Medulla oblongata (tissue), 1 donor: ENCODE measurements around the gene NLK.
"Not testable (repeated sequence)": the region's sequence is repeated elsewhere in the genome, so short reads cannot be mapped to it uniquely, and the experiment has no call there.

Experiments
- DNase-seq: peaks from one replicate; pipeline ENCODE4 v3.0.0-alpha.2; 2015; ENCODE audit errors: extremely low spot score

The NLK gene

GRCh38 chr17:28042657-28042720, at the start of gene NLK:
Gene NLK, plus strand, starts transcription at chr17:28042677. Its CDS starts 197 bp downstream, at chr17:28042874.
- no peak for DNase-seq

DNA sequence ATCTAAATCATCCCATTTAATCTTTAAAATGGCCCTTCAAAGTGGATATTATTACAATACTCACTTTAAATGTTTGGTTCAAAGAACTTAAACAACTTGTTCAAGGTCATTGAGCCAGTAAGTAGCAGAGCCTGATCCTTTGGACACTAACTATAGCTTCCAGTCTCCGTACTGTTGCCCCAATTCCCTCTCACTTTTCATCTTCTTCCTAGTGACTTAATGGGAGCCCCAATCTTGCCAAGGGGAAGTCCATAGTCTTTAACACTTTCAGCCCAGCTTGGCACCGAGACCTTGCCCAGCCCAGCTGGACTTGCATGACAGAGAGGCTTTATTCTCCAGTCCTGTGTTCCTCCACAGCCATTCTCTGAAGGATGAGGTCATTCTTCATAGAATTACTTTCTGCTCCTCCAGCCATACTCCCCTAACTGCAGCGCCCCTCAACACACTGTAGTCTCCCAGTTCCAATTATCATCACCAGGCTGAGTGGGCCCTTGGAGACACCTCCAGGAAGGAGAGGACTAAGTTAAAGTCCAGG, 49.2 kb upstream of the NLK start:
- peak; percentile 83 for DNase-seq

- DNase-seq = peak; percentile 60
Observed at GRCh38 chr17:27993723-27994310, 48.7 kb upstream of the NLK start.

DNA sequence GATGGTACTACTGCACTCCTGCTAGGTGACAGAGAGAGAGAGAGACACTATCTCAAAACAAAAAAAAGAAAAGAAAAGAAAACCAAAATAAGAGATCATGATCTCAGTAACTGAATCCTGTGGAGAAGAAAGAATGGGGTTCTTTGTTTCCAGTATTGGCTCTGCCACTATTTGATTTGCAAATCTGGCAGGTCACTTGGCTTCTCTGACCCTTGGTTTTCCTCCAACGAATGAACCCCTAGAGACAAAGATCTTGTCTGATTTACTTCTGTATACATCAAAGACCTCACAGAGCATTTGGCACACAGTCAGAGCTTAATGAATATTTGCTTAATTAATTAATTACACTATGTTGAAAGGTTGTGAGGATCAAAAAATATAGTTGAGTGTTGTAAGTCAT, 47.9 kb upstream of the NLK start:
- DNase-seq = peak; percentile 78

GRCh38 chr17:27995554-27995953, 46.9 kb upstream of the NLK start:
- no peak for DNase-seq

DNA sequence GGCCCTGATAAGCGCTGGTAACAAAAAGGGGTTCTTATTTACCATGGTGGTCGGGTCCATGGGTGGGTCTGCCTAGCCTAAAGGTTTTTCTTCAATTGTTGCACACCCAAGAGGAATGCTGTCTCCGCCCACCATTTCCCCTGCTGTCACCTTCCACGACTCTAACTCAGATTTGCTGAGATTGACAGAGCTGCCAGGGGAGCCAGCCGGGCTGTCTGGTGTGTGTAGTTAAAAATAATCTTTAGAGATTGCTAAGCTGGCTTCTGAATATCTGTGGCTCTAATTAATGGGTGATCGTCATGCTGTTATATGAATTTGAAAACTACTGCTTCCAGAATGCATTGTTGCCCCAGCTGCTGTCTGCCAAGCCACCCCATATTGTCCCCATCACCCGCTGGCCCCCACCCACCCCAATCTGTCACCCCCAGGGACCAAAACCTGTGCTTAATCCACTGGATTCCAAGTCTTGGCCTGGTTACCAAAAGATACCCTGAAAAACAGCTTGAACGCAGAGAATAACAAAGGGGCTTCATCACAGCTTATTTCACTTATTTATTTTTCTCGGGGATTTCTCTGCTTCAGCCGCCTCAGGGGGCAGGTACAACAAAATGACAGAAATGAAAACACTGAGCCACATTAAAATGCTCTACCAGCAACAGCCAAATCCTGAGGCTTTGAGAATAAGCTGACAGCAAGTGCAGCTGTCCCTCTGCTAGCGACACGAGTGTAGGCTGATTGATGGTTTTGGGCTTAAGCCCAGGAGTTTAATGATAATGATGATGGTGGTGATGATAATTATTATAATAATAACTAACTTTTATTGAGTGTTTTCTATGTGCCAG, 46.1 kb upstream of the NLK start:
- DNase-seq = no peak

DNA sequence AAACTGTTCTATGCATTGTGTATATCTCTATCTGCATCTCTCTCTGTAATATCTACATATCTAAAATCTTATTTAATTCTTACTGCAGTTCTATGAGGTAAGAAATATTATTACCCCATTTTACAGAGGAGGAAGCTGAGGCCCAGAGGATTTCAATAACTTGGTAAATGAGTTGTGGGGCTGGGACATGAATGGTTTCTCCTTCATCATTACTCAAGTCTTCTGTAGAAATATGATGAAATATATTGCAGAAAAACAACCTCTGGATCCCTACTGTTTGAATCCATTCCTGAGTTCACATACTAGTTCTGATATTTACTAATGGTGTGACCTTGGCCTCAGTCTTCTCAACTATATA, 45.5 kb upstream of the NLK start:
- DNase-seq = no peak

DNA sequence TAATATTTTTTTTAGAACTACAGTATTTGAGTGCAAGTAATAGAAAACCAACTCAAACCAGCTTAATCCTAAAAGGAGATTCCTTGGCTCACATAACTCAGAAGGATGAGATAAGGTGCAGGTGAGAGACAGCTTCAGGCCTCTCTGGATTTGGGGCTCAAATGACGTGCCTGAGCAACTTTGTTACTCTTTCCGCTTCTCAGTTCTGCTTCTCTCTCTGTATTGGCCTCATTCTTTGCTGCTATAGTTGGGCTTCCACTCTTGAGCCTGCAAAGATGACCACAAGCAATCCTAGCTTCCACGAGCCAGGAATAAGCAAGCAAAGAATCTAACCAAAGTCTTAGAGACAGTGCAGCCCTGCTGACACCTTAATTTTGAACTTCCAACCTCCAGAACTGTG, 45.0 kb upstream of the NLK start:
- DNase-seq = no peak

- no peak for DNase-seq
Observed at GRCh38 chr17:28001149-28001548, 41.3 kb upstream of the NLK start.

GRCh38 chr17:28004344-28004743, 38.1 kb upstream of the NLK start:
- no peak for DNase-seq

- DNase-seq = not testable (repeated sequence)
Observed at GRCh38 chr17:28007925-28008324, 34.6 kb upstream of the NLK start.

DNA sequence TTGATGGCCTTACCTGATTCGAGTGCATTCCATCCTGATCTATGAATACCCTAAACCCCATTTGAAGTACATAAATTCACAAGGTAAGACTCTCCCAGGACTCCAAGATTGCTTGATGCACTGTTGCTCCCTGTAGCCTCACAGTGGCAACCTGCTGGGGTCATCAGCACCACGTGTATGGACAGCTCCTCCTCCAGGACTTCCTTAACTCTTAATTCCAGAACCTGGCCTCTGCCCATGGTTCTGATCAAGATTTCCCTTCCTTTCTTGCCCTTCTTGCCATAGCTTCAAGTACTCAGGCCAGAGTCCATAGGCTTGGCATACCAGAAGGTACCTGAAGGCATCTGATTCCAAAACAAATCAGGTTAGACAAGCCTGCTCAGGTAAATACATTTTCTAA, 34.0 kb upstream of the NLK start:
- no peak for DNase-seq

GRCh38 chr17:28010406-28010805, 32.1 kb upstream of the NLK start:
- no peak for DNase-seq

DNA sequence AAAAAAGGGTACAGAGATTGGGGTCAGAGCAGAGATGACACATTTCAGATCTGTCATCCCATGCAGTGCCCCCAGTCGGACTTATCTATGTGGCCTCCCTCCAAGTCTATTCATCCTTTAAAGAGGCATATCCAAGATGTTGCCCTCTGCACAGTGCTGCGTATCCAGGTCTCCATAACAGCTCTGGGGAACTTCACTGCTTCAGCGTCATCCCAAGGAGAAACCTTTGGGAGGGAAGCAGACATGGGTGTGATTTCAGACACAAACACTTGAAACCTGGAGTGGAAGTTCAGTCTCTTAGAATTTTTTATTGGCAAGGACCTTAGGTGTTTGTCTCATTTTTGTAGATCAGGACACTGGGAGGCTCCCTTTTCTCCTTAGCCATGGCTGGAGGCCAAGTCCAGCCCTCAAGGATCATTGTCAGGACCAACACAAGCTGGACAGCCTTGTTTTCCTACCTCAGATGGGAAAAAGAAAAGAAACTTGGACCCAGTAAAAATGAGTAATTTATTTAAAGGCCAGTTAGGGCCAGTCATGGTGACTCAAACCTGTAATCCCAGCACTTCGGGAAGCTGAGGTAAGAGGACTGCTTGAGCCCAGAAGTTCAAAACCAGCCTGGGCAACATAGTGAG, 23.9 kb upstream of the NLK start:
- no peak for DNase-seq

GRCh38 chr17:28020515-28020914, 22.0 kb upstream of the NLK start:
- no peak for DNase-seq

DNA sequence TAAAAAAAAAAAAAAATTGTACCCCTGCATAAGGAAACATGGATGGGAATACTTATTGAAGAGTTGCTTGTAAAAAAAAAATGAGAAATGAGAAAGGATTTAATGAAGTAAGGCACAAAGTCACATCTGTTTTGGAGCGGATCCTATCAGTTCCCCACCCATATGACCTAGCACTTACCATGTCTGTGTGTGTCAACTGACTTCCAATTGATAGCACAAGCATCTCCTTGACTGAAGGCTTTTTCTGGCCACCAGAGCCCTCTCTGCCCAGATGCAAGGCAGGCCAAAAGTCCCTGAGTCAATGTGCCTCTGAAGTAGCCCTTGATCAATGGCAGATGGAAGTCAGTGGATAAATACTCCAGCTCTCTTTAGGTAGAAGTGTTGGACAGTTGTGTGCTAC, 13.4 kb upstream of the NLK start:
- DNase-seq = no peak

GRCh38 chr17:28030386-28030785, 12.1 kb upstream of the NLK start:
- DNase-seq = no peak

DNA sequence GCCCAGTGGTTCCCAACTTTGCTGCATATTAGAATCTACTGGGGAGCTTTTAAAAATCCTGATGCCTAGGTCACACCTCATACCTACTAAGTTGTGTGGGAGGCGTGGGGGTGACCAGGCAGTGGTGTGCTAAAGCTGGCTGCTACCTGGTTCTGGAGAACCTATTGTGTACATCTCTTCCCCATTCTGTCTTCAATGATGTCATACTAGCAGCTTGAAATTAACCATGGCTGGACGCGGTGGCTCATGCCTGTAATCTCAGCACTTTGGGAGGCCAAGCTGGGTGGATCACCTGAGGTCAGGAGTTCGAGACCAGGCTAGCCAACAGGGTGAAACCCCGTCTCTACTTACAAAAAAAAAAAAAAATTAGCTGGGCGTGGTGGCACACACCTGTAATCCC, 11.3 kb upstream of the NLK start:
- DNase-seq = no peak

GRCh38 chr17:28033972-28034714, 8.3 kb upstream of the NLK start:
- DNase-seq = no peak

GRCh38 chr17:28035452-28035851, 7.0 kb upstream of the NLK start:
- not testable (repeated sequence) for DNase-seq

DNA sequence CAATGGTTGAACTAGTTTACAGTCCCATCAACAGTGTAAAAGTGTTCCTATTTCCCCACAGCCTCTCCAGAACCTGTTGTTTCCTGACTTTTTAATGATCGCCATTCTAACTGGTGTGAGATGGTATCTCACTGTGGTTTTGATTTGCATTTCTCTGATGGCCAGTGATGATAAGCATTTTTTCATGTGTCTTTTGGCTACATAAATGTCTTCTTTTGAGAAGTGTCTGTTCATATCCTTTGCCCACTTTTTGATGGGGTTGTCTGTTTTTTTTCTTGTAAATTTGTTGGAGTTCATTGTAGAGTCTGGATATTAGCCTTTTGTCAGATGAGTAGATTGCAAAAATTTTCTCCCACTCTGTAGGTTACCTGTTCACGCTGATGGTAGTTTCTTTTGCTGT, 6.6 kb upstream of the NLK start:
- not testable (repeated sequence) for DNase-seq

DNA sequence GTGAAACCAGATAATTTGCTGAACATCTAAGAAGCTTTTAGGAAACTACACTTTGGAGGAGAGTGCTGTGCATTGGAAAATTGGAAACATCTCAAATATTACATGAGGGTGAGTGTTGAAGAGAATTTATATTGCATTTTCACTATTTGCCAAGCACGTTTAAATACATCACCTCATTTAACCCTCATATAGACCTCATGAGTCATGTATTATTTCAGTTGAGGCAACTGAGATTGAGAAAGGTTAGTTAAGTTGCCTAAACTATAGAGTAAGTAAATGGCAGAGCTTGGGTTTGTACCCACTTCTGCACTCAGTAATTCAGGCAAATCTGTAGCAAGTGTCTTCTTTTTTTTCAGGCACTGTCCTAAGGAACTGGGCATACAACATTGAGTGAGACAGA, 3.7 kb upstream of the NLK start:
- no peak for DNase-seq

- no peak for DNase-seq
Observed at GRCh38 chr17:28039251-28039650, 3.2 kb upstream of the NLK start.
